ENCODE data around the gene TSHR.

GRCh38 chr14:81161088-81161487, 205.7 kb downstream of the TSHR start:
- TF ChIP-seq CTCF (conservative IDR thresholded peaks at IDR 0.05; ENCODE audit: low read depth, low read length), result no peak
- TF ChIP-seq POLR2A (IDR thresholded peaks at IDR 0.05; ENCODE audit: low read depth, low read length), result no peak
- no peak for TF ChIP-seq RAD21 (IDR thresholded peaks at IDR 0.05; ENCODE audit: low read length)
- no peak for TF ChIP-seq CEBPB (IDR thresholded peaks at IDR 0.05; ENCODE audit: low read depth, low read length)
- TF ChIP-seq MXI1 (IDR thresholded peaks at IDR 0.05; ENCODE audit: borderline replicate concordance, low read depth, low read length), result no peak
